Stimulated activated CD4-positive, alpha-beta T cell treated with anti-CD3 and anti-CD28 coated beads, TNF-alpha, amount 100 ng/mL, for 24 hours (primary cell): ENCODE measurements around the gene RBMY1A1.
"Not testable (repeated sequence)": the region's sequence is repeated elsewhere in the genome, so short reads cannot be mapped to it uniquely, and the experiment has no call there.

Experiments
- DNase-seq, 3 experiments: peaks; one replicate each; pipeline ENCODE4 v3.0.0-alpha.2; 2020; ENCODE audit warnings: low read depth in 3 of 3

Gene RBMY1A1

GRCh38 chrY:21534579-21534978, at the start of gene RBMY1A1:
Gene RBMY1A1 (plus strand): TSS chrY:21534879. CDS start chrY:21536892, 2,013 bp downstream.
- DNase-seq = not testable (repeated sequence)

- not testable (repeated sequence) for DNase-seq
Observed at GRCh38 chrY:21511038-21511437, 23.6 kb upstream of the RBMY1A1 start, which contains the start of gene RBMY1B. Gene RBMY1B (plus strand): TSS chrY:21511338. CDS start chrY:21513351, 2,013 bp downstream.

GRCh38 chrY:21559316-21559984, 24.8 kb downstream of the RBMY1A1 start:
- DNase-seq = not testable (repeated sequence)

GRCh38 chrY:21585449-21585848, 50.8 kb downstream of the RBMY1A1 start:
- DNase-seq = no peak

GRCh38 chrY:21586454-21586853, 51.8 kb downstream of the RBMY1A1 start:
- DNase-seq = not testable (repeated sequence)

- no peak for DNase-seq
Observed at GRCh38 chrY:21592059-21592458, 57.4 kb downstream of the RBMY1A1 start.

- not testable (repeated sequence) for DNase-seq
Observed at GRCh38 chrY:21596287-21596686, 61.6 kb downstream of the RBMY1A1 start.
